ENCODE measurements around the gene HAO2. TPM values are rescaled to one million over a fixed set of nuclear protein-coding genes. Genes with fewer than 3 reads are reported as not detected.

HAO2 gene
- polyA plus RNA-seq (2012; ENCODE audit: low read depth, missing spikeins) = not detected

- DNase-seq (ENCODE audit: insufficient read length, low spot score) = no peak
- TF ChIP-seq POU2F2 (IDR thresholded peaks at IDR 0.05; ENCODE audit: low read depth, low read length) = no peak
- TF ChIP-seq TAF1 (IDR thresholded peaks at IDR 0.05; ENCODE audit: low read depth, low read length) = no peak
- TF ChIP-seq POLR2A (IDR thresholded peaks at IDR 0.05; ENCODE audit: low read depth, low read length) = no peak
- no peak for TF ChIP-seq PAX5 (IDR thresholded peaks at IDR 0.05; ENCODE audit: insufficient read depth, low read length, severe bottlenecking)
- TF ChIP-seq SPI1 (IDR thresholded peaks at IDR 0.05; ENCODE audit: low read depth, low read length) = no peak
- TF ChIP-seq POLR2AphosphoS5 (IDR thresholded peaks at IDR 0.05; ENCODE audit: low read depth, low read length) = no peak
- no peak for FAIRE-seq
Observed at GRCh38 chr1:119368554-119368953, at the start of gene HAO2. TSS of gene HAO2 (plus strand) at chr1:119368785. CDS start at chr1:119381086, 12,301 bp downstream.

- TF ChIP-seq POLR2A (IDR thresholded peaks at IDR 0.05; ENCODE audit: low read depth, low read length) (no peak), POU2F2 (IDR thresholded peaks at IDR 0.05; ENCODE audit: low read depth, low read length) (no peak), SPI1 (IDR thresholded peaks at IDR 0.05; ENCODE audit: low read depth, low read length) (no peak), PAX5 (IDR thresholded peaks at IDR 0.05; ENCODE audit: insufficient read depth, low read length, severe bottlenecking) (no peak), TAF1 (IDR thresholded peaks at IDR 0.05; ENCODE audit: low read depth, low read length) (no peak), POLR2AphosphoS5 (IDR thresholded peaks at IDR 0.05; ENCODE audit: low read depth, low read length) (no peak)
- FAIRE-seq = no peak
- no peak for DNase-seq (ENCODE audit: insufficient read length, low spot score)
Observed at GRCh38 chr1:119320100-119320499, 48.5 kb upstream of the HAO2 start.

- FAIRE-seq = no peak
- DNase-seq (ENCODE audit: insufficient read length, low spot score) = no peak
- TF ChIP-seq POU2F2 (IDR thresholded peaks at IDR 0.05; ENCODE audit: low read depth, low read length) (no peak), TAF1 (IDR thresholded peaks at IDR 0.05; ENCODE audit: low read depth, low read length) (no peak), SPI1 (IDR thresholded peaks at IDR 0.05; ENCODE audit: low read depth, low read length) (no peak), POLR2A (IDR thresholded peaks at IDR 0.05; ENCODE audit: low read depth, low read length) (no peak), PAX5 (IDR thresholded peaks at IDR 0.05; ENCODE audit: insufficient read depth, low read length, severe bottlenecking) (no peak), POLR2AphosphoS5 (IDR thresholded peaks at IDR 0.05; ENCODE audit: low read depth, low read length) (no peak)
Observed at GRCh38 chr1:119321666-119322419, 46.7 kb upstream of the HAO2 start.

- peak; percentile 98 for TF ChIP-seq SPI1 (IDR thresholded peaks at IDR 0.05; ENCODE audit: low read depth, low read length)
- TF ChIP-seq POLR2AphosphoS5 (IDR thresholded peaks at IDR 0.05; ENCODE audit: low read depth, low read length) = no peak
- TF ChIP-seq TAF1 (IDR thresholded peaks at IDR 0.05; ENCODE audit: low read depth, low read length) = no peak
- 0 out of 2 replicates have a peak, but pooled peaks have one; percentile 53 for TF ChIP-seq POU2F2 (IDR thresholded peaks at IDR 0.05; ENCODE audit: low read depth, low read length)
- TF ChIP-seq PAX5 (IDR thresholded peaks at IDR 0.05; ENCODE audit: insufficient read depth, low read length, severe bottlenecking) = no peak
- TF ChIP-seq POLR2A (IDR thresholded peaks at IDR 0.05; ENCODE audit: low read depth, low read length) = no peak
- peak; percentile 42 for DNase-seq (ENCODE audit: insufficient read length, low spot score)
- peak; percentile 73 for FAIRE-seq
Observed at GRCh38 chr1:119323216-119323982, 45.2 kb upstream of the HAO2 start.

GRCh38 chr1:119324198-119324597, 44.4 kb upstream of the HAO2 start:
- no peak for DNase-seq (ENCODE audit: insufficient read length, low spot score)
- FAIRE-seq = no peak
- peak; percentile 70 for TF ChIP-seq SPI1 (IDR thresholded peaks at IDR 0.05; ENCODE audit: low read depth, low read length)
- no peak for TF ChIP-seq POLR2A (IDR thresholded peaks at IDR 0.05; ENCODE audit: low read depth, low read length)

- FAIRE-seq = no peak
- TF ChIP-seq PAX5 (IDR thresholded peaks at IDR 0.05; ENCODE audit: insufficient read depth, low read length, severe bottlenecking) (no peak), POU2F2 (IDR thresholded peaks at IDR 0.05; ENCODE audit: low read depth, low read length) (no peak), POLR2A (IDR thresholded peaks at IDR 0.05; ENCODE audit: low read depth, low read length) (no peak)
- DNase-seq (ENCODE audit: insufficient read length, low spot score) = no peak
Observed at GRCh38 chr1:119326251-119326650, 42.3 kb upstream of the HAO2 start.

GRCh38 chr1:119327094-119327449, 41.5 kb upstream of the HAO2 start:
- DNase-seq (ENCODE audit: insufficient read length, low spot score) (no peak), FAIRE-seq (no peak)
- no peak for TF ChIP-seq TAF1 (IDR thresholded peaks at IDR 0.05; ENCODE audit: low read depth, low read length)
- no peak for TF ChIP-seq POU2F2 (IDR thresholded peaks at IDR 0.05; ENCODE audit: low read depth, low read length)
- no peak for TF ChIP-seq POLR2AphosphoS5 (IDR thresholded peaks at IDR 0.05; ENCODE audit: low read depth, low read length)
- no peak for TF ChIP-seq SPI1 (IDR thresholded peaks at IDR 0.05; ENCODE audit: low read depth, low read length)
- no peak for TF ChIP-seq PAX5 (IDR thresholded peaks at IDR 0.05; ENCODE audit: insufficient read depth, low read length, severe bottlenecking)
- TF ChIP-seq POLR2A (IDR thresholded peaks at IDR 0.05; ENCODE audit: low read depth, low read length) = no peak

GRCh38 chr1:119327450-119328155, 41.0 kb upstream of the HAO2 start:
- peak; percentile 72 for FAIRE-seq
- no peak for TF ChIP-seq POU2F2 (IDR thresholded peaks at IDR 0.05; ENCODE audit: low read depth, low read length)
- TF ChIP-seq TAF1 (IDR thresholded peaks at IDR 0.05; ENCODE audit: low read depth, low read length) = no peak
- TF ChIP-seq POLR2A (IDR thresholded peaks at IDR 0.05; ENCODE audit: low read depth, low read length) = no peak
- TF ChIP-seq PAX5 (IDR thresholded peaks at IDR 0.05; ENCODE audit: insufficient read depth, low read length, severe bottlenecking) = no peak
- TF ChIP-seq SPI1 (IDR thresholded peaks at IDR 0.05; ENCODE audit: low read depth, low read length) = no peak
- no peak for TF ChIP-seq POLR2AphosphoS5 (IDR thresholded peaks at IDR 0.05; ENCODE audit: low read depth, low read length)
- no peak for DNase-seq (ENCODE audit: insufficient read length, low spot score)
